Left cardiac atrium (tissue), 4 donors: ENCODE measurements around the gene DNMT1. TPM values are rescaled to one million over a fixed set of nuclear protein-coding genes. Genes with fewer than 3 reads are reported as not detected.
A peak's percentile ranks its signal among the peaks of the same experiment; 100 is the strongest.

Experiments used
- ATAC-seq, 2 donors: fragments of 200-7000 bp; cut with Tn5 transposase; one replicate each; pipeline ENCODE4 v1.9.1; 2020; ENCODE audit warnings: mild to moderate bottlenecking in 2 of 2, moderate library complexity in 2 of 2
- DNase-seq: peaks from one replicate; pipeline ENCODE4 v3.0.0-alpha.2; 2020
- intact Hi-C, 2 donors: fragments of 100-400 bp; cut with DNase I; formaldehyde crosslinking; loops; one replicate each; pipeline versions ENCODE4 v1.14.1 to v1.15.1; 2022 to 2023
- total RNA-seq, 2 donors: library from RNA; stranded (reverse); fragmentation: NEBNext Ultra II Directional; extraction: Animal tissue kit (Norgen Biotek cat#: 25700); gene quantifications; one replicate each; pipeline ENCODE4 v1.2.1, GENCODE V29; 2021
- donor health status: DM: no; HTN: yes; CAD: no.
- donor health status: DM: no; HTN: yes; CAD: no; lungs with severe emphysema.
- donor health status: DM: yes; HTN: yes; CAD: no.
- donor health status: Dilated cardiomyopathy.

The DNMT1 gene
- total RNA-seq, 2 donors from 2014 or later = 32.7 to 34.9 TPM

DNA sequence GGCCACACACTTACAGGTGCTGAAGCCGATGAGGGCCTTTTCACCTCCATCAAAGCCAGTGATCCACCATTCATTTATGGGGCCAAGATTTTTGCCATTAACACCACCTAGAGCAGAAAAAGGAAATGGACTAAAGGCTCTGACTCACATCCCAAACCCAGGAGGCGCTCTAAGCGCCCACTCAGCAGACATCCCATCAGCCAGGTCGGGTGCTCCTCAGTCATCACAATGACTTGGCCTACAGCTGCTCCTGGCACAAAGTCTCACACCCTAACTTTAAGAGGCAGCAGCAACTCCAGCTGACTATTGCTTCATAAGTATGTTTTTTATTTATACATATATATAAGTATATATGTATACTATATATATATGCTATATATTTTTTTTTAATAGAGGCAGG is 38.9 kb downstream of the DNMT1 start:
- DNase-seq = no peak
- intact Hi-C loops = no loop called here
- ATAC-seq = no peak

DNA sequence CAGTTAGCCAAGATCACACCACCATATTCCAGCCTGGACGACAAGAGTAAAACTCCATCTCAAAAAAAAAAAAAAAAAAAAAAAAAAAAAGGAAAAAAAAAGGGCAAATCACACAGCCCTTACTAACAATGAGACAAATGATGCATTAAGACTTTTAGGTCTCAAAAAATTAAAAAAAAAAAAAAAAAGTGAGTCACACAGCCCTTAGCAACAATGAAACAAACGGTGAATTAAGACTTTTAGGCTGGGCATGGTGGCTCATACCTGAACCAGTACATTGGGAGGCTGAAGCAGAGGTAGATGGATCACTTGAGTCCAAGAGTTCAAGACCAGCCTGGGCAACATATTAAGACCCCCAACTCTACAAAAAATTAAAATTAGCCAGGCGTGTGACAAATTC is 42.7 kb downstream of the DNMT1 start:
- ATAC-seq (no peak), DNase-seq (no peak)
- intact Hi-C loops = no loop called here

DNA sequence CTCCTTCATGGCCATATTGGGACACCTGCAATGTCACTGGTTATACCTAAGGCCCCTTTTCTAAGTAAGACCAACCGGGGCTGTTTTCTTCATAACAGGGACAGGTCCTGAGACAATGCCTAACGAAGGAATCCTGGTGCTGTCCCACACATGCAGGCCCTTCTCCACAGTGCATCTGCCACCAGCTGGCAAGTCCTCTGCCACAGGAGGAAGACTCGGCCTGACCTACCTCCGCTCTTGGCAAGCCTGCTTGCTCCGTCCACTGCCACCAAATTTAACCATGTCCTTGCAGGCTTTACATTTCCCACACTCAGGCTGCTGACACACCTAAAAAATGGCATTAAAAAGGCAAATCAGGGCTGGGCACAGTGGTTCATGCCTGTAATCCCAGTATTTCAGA is 43.2 kb downstream of the DNMT1 start:
- intact Hi-C loops = no loop called here
- DNase-seq = no peak
- no peak for ATAC-seq

DNA sequence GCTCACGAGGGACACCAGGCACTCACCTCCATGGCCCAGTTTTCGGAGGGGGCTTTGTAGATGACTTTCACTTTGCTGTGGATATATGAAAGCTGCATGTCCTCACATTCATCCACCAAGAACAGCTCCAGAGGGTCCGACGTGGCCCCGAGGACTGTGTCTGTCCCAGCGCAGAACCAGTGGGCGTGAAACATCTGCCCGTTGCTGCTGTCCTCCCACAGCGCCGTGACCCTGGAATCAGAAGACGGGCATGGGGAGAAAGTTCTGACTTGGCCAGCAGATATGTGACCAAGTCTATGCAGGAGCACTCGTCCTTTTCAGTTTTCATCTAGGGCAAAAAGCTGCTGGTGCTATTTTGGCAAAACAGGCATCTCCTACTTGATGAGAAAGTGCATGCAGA is 45.3 kb downstream of the DNMT1 start:
- DNase-seq = no peak
- no peak for ATAC-seq
- intact Hi-C loops = no loop called here

DNA sequence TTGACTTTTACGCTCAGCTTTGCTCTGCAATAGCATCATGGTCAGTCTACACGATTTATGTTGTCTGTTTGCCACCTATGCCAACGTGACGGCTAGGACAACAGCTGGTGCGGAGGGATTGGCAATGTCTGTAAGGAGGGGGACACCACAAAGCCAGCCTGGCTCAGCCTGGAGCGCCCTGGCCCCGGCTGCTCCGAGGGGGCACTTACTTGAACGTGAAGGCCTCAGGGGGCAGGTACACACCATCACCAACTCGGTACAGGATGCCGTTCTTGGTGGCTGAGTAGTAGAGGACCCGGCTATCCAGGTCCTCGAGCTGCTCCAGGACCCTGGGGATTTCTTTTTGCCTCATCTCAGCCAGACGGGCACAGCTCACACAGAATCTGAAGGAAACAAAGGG is 48.6 kb downstream of the DNMT1 start:
- ATAC-seq = no peak
- DNase-seq = no peak
- intact Hi-C loops = no loop called here

DNA sequence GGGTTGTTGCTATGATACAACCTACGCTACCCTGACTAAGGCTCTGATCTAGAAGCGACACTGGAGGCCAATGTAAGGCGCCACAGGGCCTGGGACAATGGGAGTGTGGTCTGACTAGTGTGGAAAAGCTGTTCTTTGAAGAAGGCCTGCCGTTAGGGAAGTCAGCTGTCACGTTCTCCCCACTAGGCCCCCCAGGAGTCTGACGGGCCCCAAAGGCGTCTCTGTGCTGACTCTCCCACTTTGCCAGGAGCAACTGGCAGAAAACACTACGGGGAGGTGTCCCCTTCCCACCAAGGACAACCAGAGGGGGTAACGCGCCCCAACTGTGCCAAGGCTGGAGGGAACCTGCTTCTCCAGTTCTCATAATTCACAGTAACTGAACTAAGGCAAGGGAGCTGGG is 49.7 kb downstream of the DNMT1 start:
- intact Hi-C loops = no loop called here
- no peak for DNase-seq
- no peak for ATAC-seq

DNA sequence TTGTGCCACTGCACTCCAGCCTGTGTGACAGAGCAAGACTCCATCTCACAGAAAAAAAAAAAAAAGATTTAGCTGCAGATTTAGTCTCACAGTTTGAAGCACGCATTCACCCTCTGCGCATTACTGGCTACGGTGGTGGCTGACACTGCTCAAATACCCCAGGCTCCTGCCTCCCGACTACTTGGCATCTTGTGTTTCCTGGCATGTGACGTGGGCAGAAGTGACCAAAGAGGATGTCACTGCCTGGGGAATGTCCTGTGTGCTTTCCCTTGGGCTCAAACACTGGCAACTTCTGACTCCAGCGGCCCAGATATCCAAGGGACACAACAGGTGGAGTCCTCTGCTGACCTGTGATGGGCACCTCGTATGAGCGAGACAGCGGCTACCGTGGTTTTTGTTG is 50.4 kb downstream of the DNMT1 start:
- ATAC-seq (no peak), DNase-seq (no peak)
- intact Hi-C loops = no loop called here

DNA sequence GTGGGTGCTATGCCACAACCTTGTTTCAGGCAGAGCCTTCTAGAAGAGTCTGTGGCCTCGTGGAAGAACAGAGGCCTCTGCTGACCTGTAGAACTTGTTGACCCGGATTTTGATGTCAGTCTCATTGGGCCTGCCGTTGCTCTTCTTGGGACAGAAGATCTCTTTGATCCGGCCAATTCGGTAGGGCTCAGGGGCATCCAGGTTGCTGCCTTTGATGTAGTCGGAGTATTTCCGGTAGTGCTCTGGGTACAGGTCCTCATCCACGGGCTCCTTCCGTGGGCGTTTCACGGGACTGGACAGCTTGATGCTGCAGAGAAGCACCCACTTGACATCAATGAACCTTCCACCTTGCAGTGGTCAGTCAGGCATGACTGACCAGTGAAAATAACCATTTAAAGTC is 51.1 kb downstream of the DNMT1 start:
- ATAC-seq (no peak), DNase-seq (no peak)
- intact Hi-C loops = no loop called here

DNA sequence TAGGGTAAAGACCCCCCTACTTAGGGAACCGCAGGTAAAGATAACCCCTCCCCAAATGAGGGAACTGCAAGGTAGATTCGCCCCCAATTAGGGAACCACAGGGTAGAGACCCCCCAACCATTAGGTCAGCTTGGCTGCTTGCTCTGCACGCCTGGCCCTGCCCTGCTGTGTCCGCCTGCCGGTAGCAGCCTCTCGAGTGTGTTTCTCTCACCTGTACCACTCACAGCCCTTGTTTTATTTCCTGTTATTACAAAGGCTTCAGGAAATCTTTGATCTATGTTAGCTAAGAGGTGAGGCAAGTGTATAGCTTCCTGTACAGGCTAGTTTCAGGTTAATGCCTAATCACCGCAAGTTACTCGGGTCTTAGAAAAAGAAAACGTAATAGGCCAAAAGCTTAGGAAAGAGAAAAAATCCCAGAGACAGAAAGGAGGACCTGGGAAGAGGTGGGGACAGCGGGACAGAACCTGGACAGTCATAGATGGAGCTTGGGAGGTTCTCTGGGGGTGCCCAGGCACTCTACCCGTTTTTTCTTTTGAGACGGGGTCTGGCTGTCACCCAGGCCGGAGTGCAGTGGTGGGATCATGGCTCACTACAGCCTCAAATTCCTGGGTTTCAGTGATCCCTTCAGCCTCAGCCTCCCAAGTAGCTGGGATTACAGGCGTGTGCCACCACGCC is 51.9 kb downstream of the DNMT1 start:
- intact Hi-C loops = no loop called here
- ATAC-seq (peak in 1 of 2 donors; percentile 53), DNase-seq (no peak)

DNA sequence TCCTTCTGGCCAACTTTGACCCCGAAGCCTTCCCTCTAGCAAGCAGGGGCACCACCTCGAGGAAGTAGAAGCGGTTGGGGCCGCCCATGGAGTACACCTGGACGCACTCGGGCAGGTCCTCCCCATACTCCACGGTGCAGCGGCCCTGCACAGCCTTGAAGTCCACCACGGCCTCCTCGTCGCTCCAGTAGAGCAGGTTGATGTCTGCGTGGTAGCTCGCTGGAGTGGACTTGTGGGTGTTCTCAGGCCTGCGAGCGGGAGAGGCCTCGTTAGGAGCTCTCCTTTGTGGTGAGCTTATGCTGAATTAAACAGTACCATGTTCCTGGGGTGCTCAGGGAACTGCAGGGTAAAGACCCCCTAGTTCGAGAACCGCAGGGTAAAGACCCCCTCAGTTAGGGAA is 52.8 kb downstream of the DNMT1 start:
- DNase-seq = no peak
- intact Hi-C loops = no loop called here
- ATAC-seq = no peak

DNA sequence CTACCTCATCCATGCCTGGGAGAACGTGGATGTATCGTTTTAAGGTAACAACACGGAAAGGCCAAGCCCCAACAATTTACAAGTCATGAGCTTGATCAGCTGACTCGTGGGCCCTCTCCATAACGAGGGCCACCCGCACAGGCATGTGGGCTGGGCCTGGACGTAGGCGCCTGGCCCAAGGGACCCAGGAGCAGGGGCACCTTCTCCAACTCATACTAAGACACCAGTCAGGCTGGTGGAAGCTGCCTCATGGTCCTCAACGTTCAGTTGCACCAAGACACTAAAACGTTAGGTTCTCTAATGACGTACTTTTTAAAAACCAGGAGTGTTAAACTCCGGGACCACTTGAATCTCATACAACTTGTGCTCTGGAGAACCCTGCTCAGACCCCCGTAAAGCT is 53.3 kb downstream of the DNMT1 start:
- intact Hi-C loops = no loop called here

DNA sequence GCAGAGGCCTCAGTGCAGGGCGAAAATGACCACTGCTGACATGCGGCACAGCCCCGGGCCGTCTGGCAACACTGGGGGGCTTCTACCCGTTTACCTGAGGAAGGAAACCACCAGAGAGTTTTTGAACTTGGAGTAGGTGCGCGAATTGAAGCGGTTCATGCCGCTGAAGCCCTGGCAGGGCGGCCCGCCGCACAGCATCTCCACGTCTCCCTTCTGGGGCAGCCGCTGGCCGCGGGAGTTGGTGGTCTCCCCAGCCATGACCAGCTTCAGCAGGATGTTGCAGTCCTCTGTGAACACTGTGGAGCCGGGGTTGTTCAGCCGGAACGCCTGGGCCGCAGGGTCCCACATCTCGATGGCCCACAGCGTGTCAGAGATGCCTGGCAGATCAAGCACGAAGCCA is 54.8 kb downstream of the DNMT1 start:
- ATAC-seq = no peak
- DNase-seq = no peak
- intact Hi-C loops = no loop called here

More for the DNA sequence above, 53.3 kb downstream of the DNMT1 start:
- ATAC-seq (no peak), DNase-seq (no peak)

DNA sequence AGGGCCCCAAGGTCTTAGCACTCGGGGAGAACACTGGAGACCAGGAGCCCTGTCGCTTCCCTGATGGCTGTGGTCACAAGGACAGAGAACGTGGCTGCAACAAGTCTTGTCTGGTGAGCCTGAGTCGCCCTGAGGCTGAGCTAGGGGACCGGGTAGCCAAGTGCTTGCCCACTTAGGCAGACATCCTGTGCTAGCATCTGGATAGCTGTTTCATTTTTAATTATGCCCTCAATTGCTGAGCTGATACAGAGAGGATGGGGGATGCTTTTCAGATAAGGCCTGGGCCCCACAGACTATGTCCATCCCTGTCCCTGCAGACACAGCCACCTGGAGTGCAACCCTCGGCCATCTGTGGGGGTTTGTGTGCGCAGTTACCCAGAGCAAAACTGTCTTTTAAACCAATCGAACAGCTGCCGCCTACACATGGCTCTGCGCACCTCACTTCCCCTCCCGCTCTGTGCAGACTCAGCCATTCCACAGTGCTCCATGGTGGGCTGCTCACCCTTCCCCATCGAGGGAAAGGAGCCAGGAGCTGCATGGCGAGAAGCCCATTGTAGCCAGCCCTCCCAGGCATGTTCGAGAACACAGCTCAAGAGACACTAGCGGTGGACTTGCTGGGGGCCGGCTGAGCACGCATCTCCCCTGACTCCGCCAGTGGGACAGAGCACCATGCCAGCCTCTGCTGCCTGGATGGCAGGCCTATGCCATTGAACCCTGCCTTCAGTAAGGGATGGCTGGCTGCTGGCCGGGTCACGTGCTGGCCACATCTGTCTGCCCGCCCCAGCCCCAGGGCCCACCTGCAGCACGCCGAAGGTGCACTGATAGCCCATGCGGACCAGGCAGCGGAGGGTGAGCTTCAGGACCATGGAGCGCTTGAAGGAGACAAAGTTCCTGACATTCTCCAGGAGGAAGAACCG is 55.6 kb downstream of the DNMT1 start:
- DNase-seq (no peak), ATAC-seq (no peak)
- intact Hi-C loops = no loop called here

DNA sequence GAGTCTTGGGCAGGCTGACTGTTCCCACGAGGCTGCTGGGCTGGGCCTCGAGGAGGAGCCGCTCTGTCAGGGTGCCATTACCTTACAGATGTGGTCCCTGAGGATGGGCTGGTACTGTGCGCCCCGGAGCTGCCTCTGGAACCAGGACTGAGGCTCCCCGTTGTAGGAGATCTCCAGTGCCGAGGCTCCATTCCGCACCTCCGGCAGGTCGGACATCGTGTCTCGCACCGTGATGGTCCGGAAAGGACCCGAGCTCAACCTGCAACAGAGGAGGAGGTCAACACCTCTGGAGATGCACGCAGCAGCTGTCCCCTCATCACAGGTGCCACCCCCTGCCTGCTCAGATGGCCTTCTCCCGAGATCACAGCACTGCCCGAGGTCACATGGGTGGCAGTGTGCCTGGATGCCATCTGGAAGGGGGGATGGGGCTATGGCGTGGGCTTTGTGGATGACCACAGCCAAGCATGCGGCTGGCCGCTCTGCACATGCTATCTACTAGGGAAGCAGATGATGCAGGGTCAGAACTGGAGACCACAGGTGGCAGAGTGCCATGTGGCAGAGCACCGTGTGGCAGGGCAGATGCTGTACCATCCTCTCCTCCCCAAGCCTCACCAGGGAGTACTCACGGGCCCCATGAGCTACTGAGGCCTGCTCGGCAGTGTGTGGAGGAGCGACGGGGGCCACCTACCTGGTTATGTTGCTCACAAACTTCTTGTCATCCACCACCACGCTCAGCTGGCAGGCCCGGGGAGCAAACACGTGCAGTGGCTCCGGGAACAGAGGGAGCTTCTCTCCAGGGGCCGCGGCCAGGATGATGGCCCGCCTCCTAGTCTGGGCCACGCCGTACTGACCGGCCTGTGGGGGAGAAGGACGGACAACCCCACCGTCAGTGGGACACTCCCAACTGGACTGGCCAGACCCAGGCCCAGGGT is 56.7 kb downstream of the DNMT1 start:
- DNase-seq (no peak), ATAC-seq (no peak)
- intact Hi-C loops = no loop called here

DNA sequence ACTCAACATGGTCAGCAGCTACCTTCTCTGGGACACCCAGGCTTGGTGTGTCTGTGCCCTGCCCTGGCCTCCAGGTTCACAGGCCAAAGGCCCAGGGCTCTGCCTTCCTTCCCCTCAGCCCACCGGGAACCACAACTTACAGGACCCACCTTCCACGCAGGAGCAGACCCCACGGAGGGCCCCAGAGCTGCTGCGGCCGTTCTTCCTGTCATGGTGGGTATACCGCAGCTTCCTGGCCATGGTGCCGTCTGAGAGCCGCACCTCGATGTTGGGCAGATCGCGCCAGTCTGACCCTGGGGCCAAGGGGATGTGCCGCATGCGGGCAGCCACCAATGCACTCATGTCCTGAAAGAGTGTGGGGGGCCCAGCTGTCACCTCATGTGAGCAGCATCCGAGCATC is 57.8 kb downstream of the DNMT1 start:
- ATAC-seq (no peak), DNase-seq (no peak)
- intact Hi-C loops = no loop called here

DNA sequence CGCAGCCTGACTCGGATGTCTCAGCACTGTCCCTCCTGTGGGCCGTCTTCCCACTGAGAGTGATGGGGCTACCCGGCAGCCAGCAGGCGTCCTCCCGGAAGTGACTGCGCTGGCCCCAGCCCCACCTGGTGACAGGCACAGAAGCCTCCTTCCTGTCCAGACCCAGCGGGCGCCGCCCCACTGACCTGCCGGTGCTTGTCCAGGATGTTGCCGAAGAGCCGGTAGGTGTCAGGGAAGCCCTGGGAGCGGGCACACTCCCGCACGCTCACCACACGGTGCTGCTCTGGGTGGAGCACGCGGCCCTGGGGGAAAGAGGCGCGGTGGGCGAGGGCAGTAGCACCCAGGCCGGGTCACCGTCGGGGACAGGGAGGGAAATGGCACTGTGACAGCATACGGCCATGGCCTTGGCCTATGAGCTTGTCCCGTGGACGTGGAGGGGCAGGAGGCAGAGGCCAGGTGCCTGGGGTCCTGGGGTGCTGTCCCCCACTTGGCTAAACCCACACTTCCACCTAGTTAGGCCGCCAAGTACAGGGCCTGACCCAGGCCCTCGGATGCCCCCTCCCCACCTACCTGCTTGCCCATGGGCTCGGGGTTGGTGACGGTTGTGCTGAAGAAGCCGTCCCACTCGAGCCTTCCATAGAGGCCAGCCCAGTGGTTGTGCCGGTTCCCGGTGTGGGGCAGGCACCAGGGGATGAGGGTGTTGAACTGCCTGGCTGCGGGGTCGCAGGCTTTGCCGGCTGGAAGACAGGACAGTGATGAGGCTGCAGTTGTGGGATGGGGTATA is 59.0 kb downstream of the DNMT1 start:
- no peak for DNase-seq
- ATAC-seq = no peak
- intact Hi-C loops = no loop called here

DNA sequence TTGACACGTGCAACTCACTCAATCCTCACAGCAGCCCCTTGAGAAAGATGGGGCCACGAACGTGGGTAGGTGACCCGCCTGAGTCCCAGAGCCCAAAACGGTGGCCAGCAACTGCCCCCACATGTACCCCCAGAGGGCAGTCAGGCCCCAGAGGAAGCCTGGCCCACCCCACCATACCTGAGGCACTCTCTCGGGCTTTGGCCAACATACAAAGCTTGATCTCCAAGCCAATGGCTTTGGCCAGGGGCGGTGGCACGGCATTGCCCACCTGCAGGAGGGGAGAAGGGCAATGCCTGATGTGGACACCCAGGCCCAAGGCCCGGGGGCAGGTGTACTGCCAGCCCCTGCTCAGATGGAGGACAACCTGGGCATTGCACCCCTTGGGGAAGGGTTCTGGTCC is 60.7 kb downstream of the DNMT1 start:
- intact Hi-C loops = no loop called here
- ATAC-seq (no peak), DNase-seq (no peak)

DNA sequence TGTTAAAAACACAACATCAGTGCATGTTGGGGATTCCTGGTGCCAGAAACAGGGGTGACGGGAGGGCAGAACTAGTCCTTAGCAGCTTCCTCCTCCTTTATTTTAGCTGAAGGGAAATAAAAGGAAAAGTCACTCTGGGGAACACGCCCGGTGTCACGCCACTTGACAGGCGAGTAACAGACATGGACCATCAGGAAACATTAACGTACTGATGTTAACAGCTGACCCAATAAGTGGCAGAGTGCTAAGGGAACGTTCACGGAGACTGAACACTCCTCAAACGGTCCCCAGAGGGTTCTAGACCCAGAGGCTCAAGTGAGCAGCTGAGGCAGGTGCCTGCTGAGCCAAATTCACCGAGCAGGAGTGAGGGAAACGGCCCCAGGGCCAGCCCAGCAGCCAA is 61.2 kb downstream of the DNMT1 start:
- intact Hi-C loops = no loop called here
- ATAC-seq = no peak
- no peak for DNase-seq

DNA sequence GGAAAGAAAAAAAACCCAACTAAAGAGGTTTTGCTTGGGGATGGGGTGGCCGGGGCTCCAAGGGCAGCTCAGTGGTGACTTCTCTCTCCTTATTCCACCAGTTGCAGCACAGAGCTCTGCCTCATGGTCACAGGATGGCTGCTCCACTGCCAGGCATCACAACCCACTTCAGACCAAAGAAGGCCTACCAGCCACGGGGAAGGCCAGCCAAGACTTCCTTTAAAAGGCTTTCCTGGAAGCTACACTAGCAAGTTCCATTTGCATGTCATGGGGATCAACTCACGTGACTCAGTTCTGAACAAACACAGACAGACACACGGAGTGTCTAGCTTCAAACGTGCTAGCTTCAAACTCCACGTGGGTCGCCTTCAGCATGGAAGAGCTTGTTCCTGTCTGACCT is 61.8 kb downstream of the DNMT1 start:
- DNase-seq = no peak
- no peak for ATAC-seq
- intact Hi-C loops = no loop called here
